Measurements from ENCODE around the gene ALK.
"Not testable (repeated sequence)": the region's sequence is repeated elsewhere in the genome, so short reads cannot be mapped to it uniquely, and the experiment has no call there.

The ALK gene

GRCh38 chr2:29829841-29830240 is 91.5 kb downstream of the ALK start:
- H3K4me3 ChIP-seq (ENCODE audit: low read depth, low read length) = no peak overlapping the region
- DNase-seq (ENCODE audit: low read depth) = no peak
- TF ChIP-seq POLR2A (IDR thresholded peaks at IDR 0.05; ENCODE audit: extremely low read depth, insufficient read length) (no peak), MYC (IDR thresholded peaks at IDR 0.05; ENCODE audit: low read depth, low read length) (no peak)
- TF ChIP-seq, protein P1, sequence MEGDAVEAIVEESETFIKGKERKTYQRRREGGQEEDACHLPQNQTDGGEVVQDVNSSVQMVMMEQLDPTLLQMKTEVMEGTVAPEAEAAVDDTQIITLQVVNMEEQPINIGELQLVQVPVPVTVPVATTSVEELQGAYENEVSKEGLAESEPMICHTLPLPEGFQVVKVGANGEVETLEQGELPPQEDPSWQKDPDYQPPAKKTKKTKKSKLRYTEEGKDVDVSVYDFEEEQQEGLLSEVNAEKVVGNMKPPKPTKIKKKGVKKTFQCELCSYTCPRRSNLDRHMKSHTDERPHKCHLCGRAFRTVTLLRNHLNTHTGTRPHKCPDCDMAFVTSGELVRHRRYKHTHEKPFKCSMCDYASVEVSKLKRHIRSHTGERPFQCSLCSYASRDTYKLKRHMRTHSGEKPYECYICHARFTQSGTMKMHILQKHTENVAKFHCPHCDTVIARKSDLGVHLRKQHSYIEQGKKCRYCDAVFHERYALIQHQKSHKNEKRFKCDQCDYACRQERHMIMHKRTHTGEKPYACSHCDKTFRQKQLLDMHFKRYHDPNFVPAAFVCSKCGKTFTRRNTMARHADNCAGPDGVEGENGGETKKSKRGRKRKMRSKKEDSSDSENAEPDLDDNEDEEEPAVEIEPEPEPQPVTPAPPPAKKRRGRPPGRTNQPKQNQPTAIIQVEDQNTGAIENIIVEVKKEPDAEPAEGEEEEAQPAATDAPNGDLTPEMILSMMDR (IDR thresholded peaks at IDR 0.05; ENCODE audit: low read depth, low read length) = no peak
- TF ChIP-seq, protein P2, sequence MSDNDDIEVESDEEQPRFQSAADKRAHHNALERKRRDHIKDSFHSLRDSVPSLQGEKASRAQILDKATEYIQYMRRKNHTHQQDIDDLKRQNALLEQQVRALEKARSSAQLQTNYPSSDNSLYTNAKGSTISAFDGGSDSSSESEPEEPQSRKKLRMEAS (IDR thresholded peaks at IDR 0.05; ENCODE audit: low read depth, low read length) = no peak

- DNase-seq (ENCODE audit: low read depth) = not testable (repeated sequence)
Observed at GRCh38 chr2:29824145-29824544, 97.2 kb downstream of the ALK start.

GRCh38 chr2:29821591-29821990 is 99.8 kb downstream of the ALK start:
- DNase-seq (ENCODE audit: low read depth) = no peak
- no peak overlapping the region for H3K4me3 ChIP-seq (ENCODE audit: low read depth, low read length)
- no peak for TF ChIP-seq POLR2A (IDR thresholded peaks at IDR 0.05; ENCODE audit: extremely low read depth, insufficient read length)
- TF ChIP-seq, protein P2 (IDR thresholded peaks at IDR 0.05; ENCODE audit: low read depth, low read length) = no peak
- no peak for TF ChIP-seq MYC (IDR thresholded peaks at IDR 0.05; ENCODE audit: low read depth, low read length)
- TF ChIP-seq, protein P1 (IDR thresholded peaks at IDR 0.05; ENCODE audit: low read depth, low read length) = no peak

More at GRCh38 chr2:29824145-29824544, 97.2 kb downstream of the ALK start:
- H3K4me3 ChIP-seq (ENCODE audit: low read depth, low read length) = not testable (repeated sequence)

DNA sequence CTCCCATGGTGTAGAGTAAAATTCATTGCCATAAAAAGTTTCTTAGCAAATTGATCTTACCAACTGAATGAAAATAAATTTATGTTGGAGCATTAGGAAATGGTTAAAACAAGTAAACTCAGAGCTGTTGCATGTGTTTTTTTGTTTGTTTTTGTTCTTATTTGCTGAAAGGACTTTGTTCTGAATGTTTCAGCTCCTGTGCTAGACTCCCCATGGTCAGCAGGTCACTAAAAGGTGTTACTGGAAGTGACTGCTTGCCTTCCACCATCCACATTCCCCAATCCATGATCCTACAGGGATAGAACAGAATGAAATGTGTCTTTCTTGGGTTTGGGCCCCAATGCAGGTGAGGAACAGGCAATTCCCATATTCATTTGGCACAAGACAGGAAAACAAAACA is 101.8 kb downstream of the ALK start:
- TF ChIP-seq, protein P2 (IDR thresholded peaks at IDR 0.05; ENCODE audit: low read depth, low read length) = no peak
- DNase-seq (ENCODE audit: low read depth) = no peak

GRCh38 chr2:29817801-29818680 is 103.3 kb downstream of the ALK start:
- no peak for TF ChIP-seq MYC (IDR thresholded peaks at IDR 0.05; ENCODE audit: low read depth, low read length)
- TF ChIP-seq, protein P1 (IDR thresholded peaks at IDR 0.05; ENCODE audit: low read depth, low read length) = no peak
- no peak for TF ChIP-seq POLR2A (IDR thresholded peaks at IDR 0.05; ENCODE audit: extremely low read depth, insufficient read length)
- TF ChIP-seq, protein P2 (IDR thresholded peaks at IDR 0.05; ENCODE audit: low read depth, low read length) = no peak
- H3K4me3 ChIP-seq (ENCODE audit: low read depth, low read length) = no peak overlapping the region
- DNase-seq (ENCODE audit: low read depth) = no peak

More for the DNA sequence above, 101.8 kb downstream of the ALK start:
- H3K4me3 ChIP-seq (ENCODE audit: low read depth, low read length) = no peak overlapping the region

DNA sequence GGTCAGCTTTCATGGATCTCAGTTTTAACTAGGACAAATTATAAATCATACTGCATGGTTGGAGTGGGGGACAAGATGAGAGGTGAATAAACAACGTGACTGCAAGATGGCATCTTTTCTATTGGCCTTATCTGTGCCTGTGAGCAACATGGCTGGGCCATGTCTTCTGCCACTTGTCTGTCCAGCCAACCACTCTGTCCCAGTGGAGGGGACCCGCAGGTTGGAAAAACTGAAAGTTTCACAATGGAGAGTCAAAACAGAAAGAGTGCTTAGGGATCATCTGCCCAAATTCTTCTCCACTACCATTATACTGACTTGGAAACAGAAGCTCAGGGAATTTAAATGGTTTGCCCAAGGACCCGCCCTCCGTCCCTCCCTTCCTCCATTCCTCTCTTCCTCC is 104.1 kb downstream of the ALK start:
- H3K4me3 ChIP-seq (ENCODE audit: low read depth, low read length) = no peak overlapping the region
- DNase-seq (ENCODE audit: low read depth) = no peak
- TF ChIP-seq, protein P1 (IDR thresholded peaks at IDR 0.05; ENCODE audit: low read depth, low read length) = no peak
- TF ChIP-seq POLR2A (IDR thresholded peaks at IDR 0.05; ENCODE audit: extremely low read depth, insufficient read length) = no peak
- TF ChIP-seq, protein P2 (IDR thresholded peaks at IDR 0.05; ENCODE audit: low read depth, low read length) = no peak
- no peak for TF ChIP-seq MYC (IDR thresholded peaks at IDR 0.05; ENCODE audit: low read depth, low read length)

All from NB4 (cell line).